ENCODE data around the gene CYP4F11. TPM values are rescaled to one million over a fixed set of nuclear protein-coding genes. Genes with fewer than 3 reads are reported as not detected.
"Not testable (repeated sequence)": the region's sequence is repeated elsewhere in the genome, so short reads cannot be mapped to it uniquely, and the experiment has no call there.

Gene CYP4F11
- total RNA-seq, 5 donors from 2014 or later (not counting 1 experiment from before 2014, with no cell fraction given): 0.15 to 0.16 TPM; not detected in 3

DNA sequence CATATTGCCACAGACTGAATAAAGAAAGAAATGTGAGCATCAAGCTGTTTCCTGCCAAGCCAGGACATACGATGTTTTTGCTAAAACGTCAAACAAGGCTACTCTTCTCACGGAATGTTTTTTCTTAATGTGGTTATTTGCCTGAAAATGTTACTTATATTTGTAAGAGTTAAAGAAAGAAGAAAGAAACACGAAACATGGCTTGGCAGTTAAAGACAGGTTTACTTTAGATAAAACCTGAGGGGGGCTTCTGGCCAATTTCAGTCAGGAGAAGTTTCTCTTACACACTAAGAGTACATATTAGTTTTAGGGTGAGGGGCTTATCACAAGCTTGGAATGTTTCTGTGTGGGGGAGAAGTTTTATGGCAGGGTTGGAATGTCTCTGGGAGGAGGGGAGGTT lies 10.1 kb upstream of the CYP4F11 start:
- peaks cover 7% of the 10 kb centered on the region for H3K36me3 Mint-ChIP-seq
- H3K4me3 Mint-ChIP-seq: no peak overlapping the region
- no peaks in the 10 kb centered on the region for H3K4me1 Mint-ChIP-seq
- DNase-seq: no peak
- peaks cover 10 to 14% (median 11%) of the 10 kb centered on the region in 3 donors for H3K9me3 Mint-ChIP-seq
- Histone ChIP-seq H3K27ac (ENCODE audit: low read length) (no peak overlapping the region), H3K9me3 (peaks cover 3% of the 10 kb centered on the region), H3K36me3 (ENCODE audit: control insufficient read depth in 2 of 2, extremely low read depth in 1 of 2, insufficient read depth in 1 of 2, low read length in 1 of 2) (no peaks in the 10 kb centered on the region), H3K4me3 (ENCODE audit: control insufficient read depth in 1 of 2, extremely low read depth in 1 of 2, low read length in 1 of 2) (no peak overlapping the region), H3K27me3 (replicated peaks in 1 of 2; ENCODE audit: control insufficient read depth in 2 of 2, extremely low read depth in 1 of 2, insufficient read depth in 2 of 2, low read length in 1 of 2) (peaks cover 2 to 17% of the 10 kb centered on the region in 2 experiments), H3K4me1 (ENCODE audit: control insufficient read depth in 1 of 2, extremely low read depth in 1 of 2, insufficient read depth in 2 of 2, low read length in 2 of 2) (no peaks in the 10 kb centered on the region)
- H3K27ac Mint-ChIP-seq: no peak overlapping the region
- WGBS (ENCODE audit: insufficient coverage): 59% methylated on average over 4 of the region's 4 CpGs
- peaks cover 31 to 55% of the 10 kb centered on the region in 2 donors for H3K27me3 Mint-ChIP-seq
- POLR2A ChIA-PET: no interaction called here
- ATAC-seq (replicated peaks in 1 of 4): no peak
- CTCF ChIA-PET: no interaction called here

DNA sequence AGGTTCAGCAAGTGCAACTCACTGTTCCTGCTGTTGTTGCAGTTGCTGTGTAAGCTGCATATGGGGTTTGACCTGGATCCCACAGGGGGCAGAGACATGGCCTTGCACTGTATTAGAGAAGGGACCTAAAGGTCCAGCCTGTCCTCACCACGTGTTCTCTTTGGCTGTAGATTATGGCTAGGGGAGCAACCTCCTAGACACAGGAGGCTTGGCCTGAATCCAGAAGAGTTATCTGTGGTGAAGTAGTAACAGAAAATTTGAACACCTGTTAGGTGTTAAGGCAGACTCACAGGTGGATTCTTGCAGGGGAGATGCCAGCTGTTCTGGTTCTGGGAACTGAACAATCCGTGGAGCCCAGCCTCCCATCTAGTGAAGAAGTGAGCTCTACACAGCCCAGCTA lies 3.4 kb upstream of the CYP4F11 start:
- H3K4me3 Mint-ChIP-seq: no peak overlapping the region
- no peaks in the 10 kb centered on the region for H3K36me3 ChIP-seq (ENCODE audit: control insufficient read depth in 2 of 2, extremely low read depth in 1 of 2, insufficient read depth in 1 of 2, low read length in 1 of 2)
- no peak overlapping the region for H3K27ac ChIP-seq (ENCODE audit: low read length)
- ChIA-PET POLR2A (no interaction called here), CTCF (no interaction called here)
- H3K9me3 ChIP-seq: no peaks in the 10 kb centered on the region
- H3K27ac Mint-ChIP-seq: no peak overlapping the region
- no peaks in the 10 kb centered on the region for H3K4me1 Mint-ChIP-seq
- DNase-seq (no peak), ATAC-seq (replicated peaks in 1 of 4) (no peak)
- no peaks in the 10 kb centered on the region for H3K4me1 ChIP-seq (ENCODE audit: control insufficient read depth in 1 of 2, extremely low read depth in 1 of 2, insufficient read depth in 2 of 2, low read length in 2 of 2)
- H3K27me3 Mint-ChIP-seq: peaks cover 11 to 21% of the 10 kb centered on the region in 2 donors
- 50% methylated on average over 1 of the region's 2 CpGs for WGBS (ENCODE audit: insufficient coverage)
- peaks cover 0 to 5% (median 0%) of the 10 kb centered on the region in 3 donors for H3K9me3 Mint-ChIP-seq
- H3K36me3 Mint-ChIP-seq: no peaks in the 10 kb centered on the region
- H3K4me3 ChIP-seq (ENCODE audit: control insufficient read depth in 1 of 2, extremely low read depth in 1 of 2, low read length in 1 of 2): no peak overlapping the region
- H3K27me3 ChIP-seq (replicated peaks in 1 of 2; ENCODE audit: control insufficient read depth in 2 of 2, extremely low read depth in 1 of 2, insufficient read depth in 2 of 2, low read length in 1 of 2): peaks cover 3 to 44% of the 10 kb centered on the region in 2 experiments

DNA sequence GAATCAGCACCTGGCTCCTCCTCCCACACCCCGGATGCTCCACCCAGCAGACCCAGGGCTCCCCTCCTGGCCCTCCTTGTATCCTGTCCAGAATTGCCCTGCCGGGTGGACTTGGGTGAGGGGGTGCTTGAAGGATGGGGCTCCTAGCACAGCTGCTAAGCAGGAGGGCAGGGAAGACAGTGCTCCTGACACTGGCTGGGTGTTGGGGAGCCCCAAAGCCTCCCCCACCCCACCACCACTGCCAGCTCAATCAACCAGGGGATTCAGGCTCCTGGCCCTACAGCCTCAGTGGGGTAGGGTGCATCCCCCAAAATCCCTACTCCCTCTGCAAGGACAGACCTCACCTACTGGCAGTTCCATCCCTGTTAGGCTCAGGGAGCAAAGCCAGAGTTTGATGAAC lies 2.6 kb upstream of the CYP4F11 start:
- Mint-ChIP-seq H3K4me1 (no peaks in the 10 kb centered on the region), H3K4me3 (no peak overlapping the region), H3K36me3 (no peaks in the 10 kb centered on the region), H3K27ac (no peak overlapping the region), H3K9me3 (peaks cover 0 to 5% (median 0%) of the 10 kb centered on the region in 3 donors), H3K27me3 (peaks cover 7 to 16% of the 10 kb centered on the region in 2 donors)
- WGBS (ENCODE audit: insufficient coverage): no CpG with 5 or more reads among the region's 2 CpGs
- no peak for DNase-seq
- CTCF ChIA-PET: no interaction called here
- H3K4me1 ChIP-seq (ENCODE audit: control insufficient read depth in 1 of 2, extremely low read depth in 1 of 2, insufficient read depth in 2 of 2, low read length in 2 of 2): no peaks in the 10 kb centered on the region
- H3K4me3 ChIP-seq (ENCODE audit: control insufficient read depth in 1 of 2, extremely low read depth in 1 of 2, low read length in 1 of 2): no peak overlapping the region
- H3K36me3 ChIP-seq (ENCODE audit: control insufficient read depth in 2 of 2, extremely low read depth in 1 of 2, insufficient read depth in 1 of 2, low read length in 1 of 2): no peaks in the 10 kb centered on the region
- POLR2A ChIA-PET: no interaction called here
- H3K9me3 ChIP-seq: no peaks in the 10 kb centered on the region
- H3K27ac ChIP-seq (ENCODE audit: low read length): no peak overlapping the region
- H3K27me3 ChIP-seq (replicated peaks in 1 of 2; ENCODE audit: control insufficient read depth in 2 of 2, extremely low read depth in 1 of 2, insufficient read depth in 2 of 2, low read length in 1 of 2): peaks cover 3 to 44% of the 10 kb centered on the region in 2 experiments
- ATAC-seq (replicated peaks in 1 of 4): no peak

- ATAC-seq (replicated peaks in 1 of 4): no peak
- Histone ChIP-seq H3K4me3 (ENCODE audit: control insufficient read depth in 1 of 2, extremely low read depth in 1 of 2, low read length in 1 of 2) (no peak overlapping the region), H3K4me1 (ENCODE audit: control insufficient read depth in 1 of 2, extremely low read depth in 1 of 2, insufficient read depth in 2 of 2, low read length in 2 of 2) (no peaks in the 10 kb centered on the region), H3K36me3 (ENCODE audit: control insufficient read depth in 2 of 2, extremely low read depth in 1 of 2, insufficient read depth in 1 of 2, low read length in 1 of 2) (no peaks in the 10 kb centered on the region), H3K9me3 (no peaks in the 10 kb centered on the region), H3K27me3 (replicated peaks in 1 of 2; ENCODE audit: control insufficient read depth in 2 of 2, extremely low read depth in 1 of 2, insufficient read depth in 2 of 2, low read length in 1 of 2) (peaks cover 3 to 46% of the 10 kb centered on the region in 2 experiments), H3K27ac (ENCODE audit: low read length) (no peak overlapping the region)
- ChIA-PET POLR2A (no interaction called here), CTCF (no interaction called here)
- peaks cover 9 to 16% of the 10 kb centered on the region in 2 donors for H3K27me3 Mint-ChIP-seq
- DNase-seq: no peak
- H3K4me3 Mint-ChIP-seq: no peak overlapping the region
- no peaks in the 10 kb centered on the region for H3K36me3 Mint-ChIP-seq
- H3K27ac Mint-ChIP-seq: no peak overlapping the region
- WGBS (ENCODE audit: insufficient coverage): 100% methylated on average over 1 of the region's 3 CpGs
- H3K4me1 Mint-ChIP-seq: no peaks in the 10 kb centered on the region
- H3K9me3 Mint-ChIP-seq: peaks cover 0 to 5% (median 0%) of the 10 kb centered on the region in 3 donors
Measured at GRCh38 chr19:15936173-15936572, 1.8 kb upstream of the CYP4F11 start.

GRCh38 chr19:15935167-15935702 lies 906 bp upstream of the CYP4F11 start:
- WGBS (ENCODE audit: insufficient coverage): 70% methylated on average over 3 of the region's 3 CpGs
- H3K27ac Mint-ChIP-seq: no peak overlapping the region
- no peaks in the 10 kb centered on the region for H3K36me3 ChIP-seq (ENCODE audit: control insufficient read depth in 2 of 2, extremely low read depth in 1 of 2, insufficient read depth in 1 of 2, low read length in 1 of 2)
- H3K4me3 Mint-ChIP-seq: no peak overlapping the region
- CTCF ChIA-PET: no interaction called here
- H3K9me3 ChIP-seq: no peaks in the 10 kb centered on the region
- H3K4me1 Mint-ChIP-seq: no peaks in the 10 kb centered on the region
- H3K27me3 Mint-ChIP-seq: peaks cover 15 to 18% of the 10 kb centered on the region in 2 donors
- H3K9me3 Mint-ChIP-seq: peaks cover 0 to 5% (median 0%) of the 10 kb centered on the region in 3 donors
- H3K36me3 Mint-ChIP-seq: no peaks in the 10 kb centered on the region
- H3K4me3 ChIP-seq (ENCODE audit: control insufficient read depth in 1 of 2, extremely low read depth in 1 of 2, low read length in 1 of 2): no peak overlapping the region
- POLR2A ChIA-PET: no interaction called here
- no peak overlapping the region for H3K27ac ChIP-seq (ENCODE audit: low read length)
- DNase-seq: no peak
- H3K27me3 ChIP-seq (replicated peaks in 1 of 2; ENCODE audit: control insufficient read depth in 2 of 2, extremely low read depth in 1 of 2, insufficient read depth in 2 of 2, low read length in 1 of 2): peaks cover 2 to 51% of the 10 kb centered on the region in 2 experiments
- H3K4me1 ChIP-seq (ENCODE audit: control insufficient read depth in 1 of 2, extremely low read depth in 1 of 2, insufficient read depth in 2 of 2, low read length in 2 of 2): no peaks in the 10 kb centered on the region
- no peak for ATAC-seq (replicated peaks in 1 of 4)

DNA sequence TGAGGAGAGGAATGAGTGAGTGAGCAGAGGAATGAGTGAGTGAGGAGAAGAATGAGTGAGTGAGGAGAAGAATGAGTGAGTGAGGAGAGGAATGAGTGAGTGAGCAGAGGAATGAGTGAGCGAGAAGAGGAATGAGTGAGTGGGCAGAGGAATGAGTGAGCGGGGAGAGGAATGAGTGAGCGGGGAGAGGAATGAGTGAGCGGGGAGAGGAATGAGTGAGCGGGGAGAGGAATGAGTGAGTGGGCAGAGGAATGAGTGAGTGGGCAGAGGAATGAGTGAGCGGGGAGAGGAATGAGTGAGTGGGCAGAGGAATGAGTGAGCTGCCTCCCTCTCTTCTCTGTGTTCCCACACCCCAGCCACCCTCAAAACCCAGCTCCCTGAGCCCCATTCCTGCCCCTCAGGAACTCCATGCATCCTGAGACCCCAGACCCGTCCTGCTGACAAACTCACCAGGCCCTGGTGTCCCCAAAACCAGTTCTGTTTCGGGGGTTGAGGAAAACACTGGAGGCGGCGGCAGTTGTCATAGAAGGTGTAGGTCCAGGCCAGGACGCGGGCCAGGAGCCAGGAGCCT lies 483 bp downstream of the CYP4F11 start:
- CTCF ChIA-PET; H3K9me3 ChIP-seq; H3K4me3 ChIP-seq (ENCODE audit: control insufficient read depth in 1 of 2, extremely low read depth in 1 of 2, low read length in 1 of 2); H3K36me3 Mint-ChIP-seq; ATAC-seq (replicated peaks in 1 of 4); H3K27ac Mint-ChIP-seq; H3K9me3 Mint-ChIP-seq; H3K4me1 ChIP-seq (ENCODE audit: control insufficient read depth in 1 of 2, extremely low read depth in 1 of 2, insufficient read depth in 2 of 2, low read length in 2 of 2); H3K27ac ChIP-seq (ENCODE audit: low read length); DNase-seq; H3K4me3 Mint-ChIP-seq; H3K4me1 Mint-ChIP-seq; H3K36me3 ChIP-seq (ENCODE audit: control insufficient read depth in 2 of 2, extremely low read depth in 1 of 2, insufficient read depth in 1 of 2, low read length in 1 of 2); POLR2A ChIA-PET: not testable (repeated sequence)
- 66% methylated on average over 10 of the region's 12 CpGs for WGBS (ENCODE audit: insufficient coverage)
- H3K27me3 Mint-ChIP-seq: peaks cover 20 to 24% of the 10 kb centered on the region in 2 donors
- peaks cover 2 to 52% of the 10 kb centered on the region in 2 experiments for H3K27me3 ChIP-seq (replicated peaks in 1 of 2; ENCODE audit: control insufficient read depth in 2 of 2, extremely low read depth in 1 of 2, insufficient read depth in 2 of 2, low read length in 1 of 2)

Measured in T-cell (primary cell).